Measurements from ENCODE around the gene ZNF287. TPM values are rescaled to one million over a fixed set of nuclear protein-coding genes. Genes with fewer than 3 reads are reported as not detected.

The ZNF287 gene
- total and polyA plus RNA-seq, 8 donors: 1.8 to 11.7 (median 4.1) TPM

- H3K9me3 ChIP-seq: no peaks in the 10 kb centered on the region
- H3K27ac ChIP-seq: no peak overlapping the region
- no peaks in the 10 kb centered on the region for H3K36me3 ChIP-seq
- WGBS, 5 donors: 26 to 33% (median 31%) methylated on average over 7 of the region's 7 CpGs
- intact Hi-C loops (cut with DNase I; ENCODE audit: low total_unique reads): loop anchor here (5.0 to 10.0 kb wide), 2 partner anchors 64 to 156 kb away; no protein-coding TSS in a partner anchor
- TF ChIP-seq EP300 (IDR thresholded peaks at IDR 0.05) (no peak), POLR2AphosphoS5 (IDR thresholded peaks at IDR 0.05) (peak in 1 of 3 donors; percentile 89), POLR2A (IDR thresholded peaks at IDR 0.05) (no peak)
- TF ChIP-seq, protein P1, sequence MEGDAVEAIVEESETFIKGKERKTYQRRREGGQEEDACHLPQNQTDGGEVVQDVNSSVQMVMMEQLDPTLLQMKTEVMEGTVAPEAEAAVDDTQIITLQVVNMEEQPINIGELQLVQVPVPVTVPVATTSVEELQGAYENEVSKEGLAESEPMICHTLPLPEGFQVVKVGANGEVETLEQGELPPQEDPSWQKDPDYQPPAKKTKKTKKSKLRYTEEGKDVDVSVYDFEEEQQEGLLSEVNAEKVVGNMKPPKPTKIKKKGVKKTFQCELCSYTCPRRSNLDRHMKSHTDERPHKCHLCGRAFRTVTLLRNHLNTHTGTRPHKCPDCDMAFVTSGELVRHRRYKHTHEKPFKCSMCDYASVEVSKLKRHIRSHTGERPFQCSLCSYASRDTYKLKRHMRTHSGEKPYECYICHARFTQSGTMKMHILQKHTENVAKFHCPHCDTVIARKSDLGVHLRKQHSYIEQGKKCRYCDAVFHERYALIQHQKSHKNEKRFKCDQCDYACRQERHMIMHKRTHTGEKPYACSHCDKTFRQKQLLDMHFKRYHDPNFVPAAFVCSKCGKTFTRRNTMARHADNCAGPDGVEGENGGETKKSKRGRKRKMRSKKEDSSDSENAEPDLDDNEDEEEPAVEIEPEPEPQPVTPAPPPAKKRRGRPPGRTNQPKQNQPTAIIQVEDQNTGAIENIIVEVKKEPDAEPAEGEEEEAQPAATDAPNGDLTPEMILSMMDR (IDR thresholded peaks at IDR 0.05): peak in 6 of 7 experiments; percentile 14 to 97 (median 90)
- H3K4me3 ChIP-seq: no peak overlapping the region
- H3K27me3 ChIP-seq: peaks cover 0 to 18% (median 4%) of the 10 kb centered on the region in 3 donors
- peak; percentile 77 to 95 for DNase-seq
- peaks cover 0 to 15% (median 8%) of the 10 kb centered on the region in 4 donors for H3K4me1 ChIP-seq
These were observed 47.8 kb downstream of the ZNF287 start for GRCh38 chr17:16521070-16521727.

DNA sequence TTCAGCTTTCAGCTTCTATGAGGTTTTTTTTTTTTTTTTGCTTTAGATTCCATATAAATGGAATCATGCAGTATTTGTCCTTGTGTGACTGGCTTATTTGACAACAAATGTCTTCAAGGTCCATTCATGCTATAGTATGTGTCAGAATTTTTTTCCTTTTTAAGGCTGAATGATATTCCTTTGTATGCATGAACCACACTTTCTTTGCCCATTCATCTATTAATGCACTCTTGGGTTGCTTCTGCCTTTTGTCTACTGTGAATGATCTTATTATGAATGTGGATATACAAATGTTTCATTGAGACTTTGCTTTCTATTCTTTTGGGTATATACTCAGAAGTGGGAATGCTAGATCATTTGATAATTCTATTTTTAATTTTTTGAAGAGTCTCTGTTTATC lies 50.0 kb downstream of the ZNF287 start:
- Histone ChIP-seq H3K27me3 (peaks cover 0 to 18% (median 4%) of the 10 kb centered on the region in 3 donors), H3K4me3 (no peak overlapping the region), H3K36me3 (no peaks in the 10 kb centered on the region), H3K9me3 (no peaks in the 10 kb centered on the region), H3K4me1 (peaks cover 0 to 17% (median 8%) of the 10 kb centered on the region in 4 donors), H3K27ac (no peak overlapping the region)
- TF ChIP-seq, protein P1 (IDR thresholded peaks at IDR 0.05): no peak
- TF ChIP-seq POLR2A (IDR thresholded peaks at IDR 0.05) (no peak), POLR2AphosphoS5 (IDR thresholded peaks at IDR 0.05) (no peak), EP300 (IDR thresholded peaks at IDR 0.05) (no peak)
- intact Hi-C loops (cut with DNase I; ENCODE audit: low total_unique reads): no loop called here
- no peak for DNase-seq

- intact Hi-C loops (cut with DNase I; ENCODE audit: low total_unique reads): no loop called here
These were observed 51.5 kb downstream of the ZNF287 start for GRCh38 chr17:16517477-16517876.

DNA sequence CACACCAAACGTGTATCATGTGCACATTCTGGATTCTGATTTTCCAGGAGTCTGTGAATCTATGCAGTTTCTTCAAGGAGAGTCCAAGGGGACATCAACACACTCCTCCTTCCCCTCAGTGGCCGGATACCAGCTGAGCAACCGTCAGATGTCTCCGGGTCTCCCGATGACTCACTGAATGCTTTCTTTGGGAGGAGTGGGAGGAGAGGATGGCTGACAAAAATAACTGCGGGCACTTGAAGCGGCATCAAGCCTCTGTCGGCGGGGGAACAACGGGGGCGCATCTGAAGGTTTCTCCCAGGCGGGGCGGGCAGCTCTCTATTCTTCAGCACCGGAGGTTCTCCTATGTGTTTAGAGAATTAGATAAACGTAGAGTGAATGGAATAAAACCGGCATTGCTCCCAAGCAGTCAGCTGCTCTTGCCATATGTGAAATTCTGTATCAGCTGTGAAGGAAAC lies 52.4 kb downstream of the ZNF287 start:
- H3K27ac ChIP-seq: no peak overlapping the region
- no peaks in the 10 kb centered on the region for H3K36me3 ChIP-seq
- TF ChIP-seq EP300 (IDR thresholded peaks at IDR 0.05) (no peak), POLR2AphosphoS5 (IDR thresholded peaks at IDR 0.05) (no peak), POLR2A (IDR thresholded peaks at IDR 0.05) (no peak)
- TF ChIP-seq, protein P1 (IDR thresholded peaks at IDR 0.05): no peak
- no peaks in the 10 kb centered on the region for H3K9me3 ChIP-seq
- peak in 1 of 2 donors; percentile 68 for DNase-seq
- 13 to 21% (median 17%) methylated on average over 16 of the region's 16 CpGs for WGBS, 5 donors
- peaks cover 0 to 17% (median 8%) of the 10 kb centered on the region in 4 donors for H3K4me1 ChIP-seq
- H3K27me3 ChIP-seq: peaks cover 0 to 18% (median 4%) of the 10 kb centered on the region in 3 donors
- peak overlapping the region in 1 of 4 donors; percentile 14 for H3K4me3 ChIP-seq
- intact Hi-C loops (cut with DNase I; ENCODE audit: low total_unique reads): no loop called here

More at GRCh38 chr17:16517477-16517876, 51.5 kb downstream of the ZNF287 start:
- Histone ChIP-seq H3K27me3 (peaks cover 0 to 18% (median 4%) of the 10 kb centered on the region in 3 donors), H3K4me1 (peaks cover 0 to 17% (median 8%) of the 10 kb centered on the region in 4 donors), H3K27ac (no peak overlapping the region), H3K36me3 (no peaks in the 10 kb centered on the region), H3K9me3 (no peaks in the 10 kb centered on the region), H3K4me3 (no peak overlapping the region)
- TF ChIP-seq POLR2A (IDR thresholded peaks at IDR 0.05): no peak
- TF ChIP-seq EP300 (IDR thresholded peaks at IDR 0.05): no peak
- no peak for TF ChIP-seq POLR2AphosphoS5 (IDR thresholded peaks at IDR 0.05)
- TF ChIP-seq, protein P1 (IDR thresholded peaks at IDR 0.05): no peak
- WGBS, 5 donors: 85 to 90% (median 86%) methylated on average over 7 of the region's 7 CpGs
- no peak for DNase-seq
